BE2C (cell line): ENCODE results near the gene MAP3K5.

Experiments
- DNase-seq: peaks from one replicate; pipeline ENCODE4 v3.0.0-alpha.2; 2020
- H3K27me3 ChIP-seq: fragments of 250-450 bp; sonication (Bioruptor Pico); 2 replicates; pipeline ENCODE4 v1.5.1; 2020; ENCODE audit warnings: mild to moderate bottlenecking
- H3K36me3 ChIP-seq: fragments of 250-450 bp; sonication (Bioruptor Pico); 2 replicates; pipeline ENCODE4 v1.5.1; 2020; ENCODE audit warnings: mild to moderate bottlenecking
- H3K4me1 ChIP-seq: fragments of 250-450 bp; sonication (Bioruptor Pico); 2 replicates; pipeline ENCODE4 v1.5.1; 2020
- H3K4me3 ChIP-seq: 2 replicates; pipeline ENCODE4 v1.5.1; 2011; ENCODE audit warnings: low read depth, low read length
- H3K9me3 ChIP-seq: fragments of 250-450 bp; sonication (Bioruptor Pico); 2 replicates; pipeline ENCODE4 v1.5.1; 2020
- TF ChIP-seq, protein P1 (sequence below): IDR thresholded peaks from 2 replicates; pipeline ENCODE4 v1.5.1; 2012; ENCODE audit warnings: mild to moderate bottlenecking, low read depth, low read length

Gene MAP3K5

DNA sequence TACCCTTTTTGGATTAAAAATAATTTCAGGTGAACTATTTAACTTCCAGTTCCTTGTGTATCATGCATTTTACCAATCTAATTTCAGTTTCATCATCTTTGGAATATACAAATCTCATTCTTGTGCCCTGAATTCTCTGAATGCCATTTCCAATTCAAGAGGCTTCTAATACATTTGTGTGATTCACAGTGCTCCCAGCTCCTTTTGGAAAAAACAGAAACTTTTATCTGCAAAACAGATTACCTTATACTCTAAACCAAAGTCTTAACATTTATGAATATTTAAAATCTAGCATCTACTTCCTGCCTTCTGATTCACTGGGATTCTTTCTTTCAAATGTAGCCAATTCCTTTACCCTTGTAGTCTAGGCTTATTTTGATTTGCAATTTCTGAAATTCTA is 19.0 kb upstream of the MAP3K5 start:
- no peaks in the 10 kb centered on the region for H3K27me3 ChIP-seq
- DNase-seq: no peak
- no peak overlapping the region for H3K4me3 ChIP-seq
- no peaks in the 10 kb centered on the region for H3K36me3 ChIP-seq
- TF ChIP-seq, protein P1, sequence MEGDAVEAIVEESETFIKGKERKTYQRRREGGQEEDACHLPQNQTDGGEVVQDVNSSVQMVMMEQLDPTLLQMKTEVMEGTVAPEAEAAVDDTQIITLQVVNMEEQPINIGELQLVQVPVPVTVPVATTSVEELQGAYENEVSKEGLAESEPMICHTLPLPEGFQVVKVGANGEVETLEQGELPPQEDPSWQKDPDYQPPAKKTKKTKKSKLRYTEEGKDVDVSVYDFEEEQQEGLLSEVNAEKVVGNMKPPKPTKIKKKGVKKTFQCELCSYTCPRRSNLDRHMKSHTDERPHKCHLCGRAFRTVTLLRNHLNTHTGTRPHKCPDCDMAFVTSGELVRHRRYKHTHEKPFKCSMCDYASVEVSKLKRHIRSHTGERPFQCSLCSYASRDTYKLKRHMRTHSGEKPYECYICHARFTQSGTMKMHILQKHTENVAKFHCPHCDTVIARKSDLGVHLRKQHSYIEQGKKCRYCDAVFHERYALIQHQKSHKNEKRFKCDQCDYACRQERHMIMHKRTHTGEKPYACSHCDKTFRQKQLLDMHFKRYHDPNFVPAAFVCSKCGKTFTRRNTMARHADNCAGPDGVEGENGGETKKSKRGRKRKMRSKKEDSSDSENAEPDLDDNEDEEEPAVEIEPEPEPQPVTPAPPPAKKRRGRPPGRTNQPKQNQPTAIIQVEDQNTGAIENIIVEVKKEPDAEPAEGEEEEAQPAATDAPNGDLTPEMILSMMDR: no peak
- H3K4me1 ChIP-seq: no peaks in the 10 kb centered on the region
- no peaks in the 10 kb centered on the region for H3K9me3 ChIP-seq

DNA sequence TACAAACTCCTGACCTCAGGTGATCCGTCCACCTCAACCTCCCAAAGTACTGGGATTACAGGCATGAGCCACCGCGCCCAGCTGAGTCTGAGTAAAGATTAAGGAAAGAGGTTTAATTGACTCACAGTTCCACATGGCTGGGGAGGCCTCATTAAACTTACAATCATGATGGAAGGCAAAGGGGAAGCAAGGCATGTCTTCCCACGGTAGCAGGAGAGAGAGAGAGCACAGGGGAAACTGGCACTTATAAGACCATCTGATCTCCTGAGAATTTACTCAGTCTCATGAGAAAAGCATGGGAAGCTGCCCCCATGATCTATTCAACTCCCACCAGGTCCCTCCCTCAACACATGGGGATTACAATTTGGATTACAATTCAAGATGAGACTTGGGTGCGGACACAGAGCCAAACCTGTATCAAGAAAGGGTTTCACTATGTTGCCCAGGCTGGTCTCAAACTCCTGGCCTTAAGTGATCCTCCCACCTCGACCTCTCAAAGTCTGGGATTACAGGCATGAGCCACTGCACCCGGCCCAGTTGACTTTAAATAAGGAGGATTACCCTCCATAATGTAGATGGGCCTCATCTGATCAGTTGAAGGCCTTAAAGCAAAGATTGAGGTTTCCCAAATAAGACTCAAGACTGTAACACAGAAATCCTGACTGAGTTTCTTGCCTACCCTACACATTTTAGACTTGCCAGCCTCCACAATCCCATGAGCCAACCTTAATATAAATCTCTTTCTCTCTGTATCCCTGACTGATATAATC is 17.0 kb upstream of the MAP3K5 start:
- Histone ChIP-seq H3K9me3 (no peaks in the 10 kb centered on the region), H3K4me3 (no peak overlapping the region), H3K36me3 (no peaks in the 10 kb centered on the region), H3K27me3 (no peaks in the 10 kb centered on the region), H3K4me1 (no peaks in the 10 kb centered on the region)
- TF ChIP-seq, protein P1: no peak
- no peak for DNase-seq

DNA sequence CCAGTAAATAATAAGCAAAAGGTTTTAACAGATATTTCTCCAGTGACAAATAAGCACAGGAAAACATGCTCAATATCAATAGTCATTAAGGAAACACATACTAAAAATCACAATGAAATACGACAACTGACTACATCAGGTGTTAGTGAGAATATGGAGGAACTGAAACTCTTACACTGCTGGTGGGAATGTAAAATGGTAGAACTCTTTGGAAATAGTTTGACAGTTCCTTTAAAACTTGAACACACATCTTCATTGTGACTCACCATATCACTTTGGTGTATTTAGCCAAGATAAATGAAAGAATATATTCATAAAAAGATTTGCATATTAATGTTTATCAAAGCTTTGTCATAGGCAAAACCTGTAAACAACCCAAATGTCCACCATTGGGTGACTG is 11.3 kb upstream of the MAP3K5 start:
- TF ChIP-seq, protein P1: no peak
- no peaks in the 10 kb centered on the region for H3K9me3 ChIP-seq
- no peaks in the 10 kb centered on the region for H3K36me3 ChIP-seq
- no peak overlapping the region for H3K4me3 ChIP-seq
- DNase-seq: no peak
- H3K27me3 ChIP-seq: no peaks in the 10 kb centered on the region
- no peaks in the 10 kb centered on the region for H3K4me1 ChIP-seq

DNA sequence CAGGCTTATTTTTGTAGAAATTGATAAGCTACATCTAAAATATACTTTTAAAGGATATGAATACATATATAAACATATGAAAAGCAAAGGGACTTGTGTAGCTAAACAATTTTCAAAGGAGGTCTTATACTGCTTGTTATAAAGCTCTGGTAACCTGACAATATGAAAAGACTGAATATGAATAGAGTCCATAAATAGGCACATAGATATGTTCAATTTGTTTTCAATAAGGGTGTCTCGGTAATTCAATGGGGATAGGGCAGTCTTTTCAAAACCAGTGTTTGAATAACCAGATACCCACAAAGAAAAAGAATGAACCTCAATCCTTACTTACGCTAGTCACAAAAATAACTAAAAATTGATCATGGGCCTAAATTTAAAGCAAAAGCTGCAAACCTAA is 9.3 kb upstream of the MAP3K5 start:
- Histone ChIP-seq H3K4me3 (no peak overlapping the region), H3K9me3 (no peaks in the 10 kb centered on the region), H3K36me3 (no peaks in the 10 kb centered on the region), H3K4me1 (no peaks in the 10 kb centered on the region), H3K27me3 (no peaks in the 10 kb centered on the region)
- DNase-seq: no peak
- TF ChIP-seq, protein P1: no peak

DNA sequence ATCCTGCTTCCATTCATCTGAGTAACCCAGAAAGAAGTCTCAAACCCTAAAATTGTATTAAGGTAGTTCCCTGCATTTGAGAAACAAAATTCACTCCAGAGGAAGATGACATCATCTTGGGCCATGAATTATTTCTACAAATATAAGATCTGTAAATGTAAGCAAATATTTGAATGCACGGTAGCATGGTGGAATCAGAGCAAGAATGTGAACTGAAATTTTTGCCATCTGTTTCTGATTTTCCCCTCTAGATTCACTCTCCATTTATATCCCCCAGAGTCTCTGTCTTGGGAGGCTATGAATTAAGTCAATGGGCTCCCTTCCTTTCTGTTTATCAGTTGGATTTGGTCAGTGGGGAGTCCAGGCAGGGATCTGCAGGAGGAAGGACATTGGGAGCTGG is 5.8 kb upstream of the MAP3K5 start:
- TF ChIP-seq, protein P1: no peak
- no peaks in the 10 kb centered on the region for H3K27me3 ChIP-seq
- DNase-seq: no peak
- H3K9me3 ChIP-seq: no peaks in the 10 kb centered on the region
- no peaks in the 10 kb centered on the region for H3K4me1 ChIP-seq
- H3K4me3 ChIP-seq: no peak overlapping the region
- no peaks in the 10 kb centered on the region for H3K36me3 ChIP-seq

DNA sequence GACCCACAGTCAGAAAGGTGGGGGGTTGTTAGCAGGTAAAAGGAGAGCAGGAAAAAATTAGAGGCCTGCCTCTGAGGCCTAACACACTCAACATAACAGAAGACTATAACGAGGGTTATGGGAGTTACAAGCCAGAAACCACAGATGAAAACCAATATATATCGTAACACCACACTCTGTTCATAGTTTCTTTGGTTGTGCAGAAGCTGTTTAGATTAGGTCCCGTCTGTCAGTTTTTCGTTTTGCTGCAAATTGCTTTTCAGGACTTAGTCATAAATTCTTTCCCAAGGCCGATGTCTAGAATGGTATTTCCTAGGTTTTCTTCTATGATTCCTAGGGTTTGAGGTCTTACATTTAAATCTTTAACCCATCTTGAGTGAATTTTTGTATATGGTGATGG is 3.7 kb upstream of the MAP3K5 start:
- H3K27me3 ChIP-seq: no peaks in the 10 kb centered on the region
- no peaks in the 10 kb centered on the region for H3K4me1 ChIP-seq
- no peaks in the 10 kb centered on the region for H3K36me3 ChIP-seq
- no peaks in the 10 kb centered on the region for H3K9me3 ChIP-seq
- TF ChIP-seq, protein P1: no peak
- no peak for DNase-seq
- H3K4me3 ChIP-seq: no peak overlapping the region
